H1 (cell line): ENCODE results near the gene EXTL1. TPM values are rescaled to one million over a fixed set of nuclear protein-coding genes. Genes with fewer than 3 reads are reported as not detected.

Experiments
- CTCF ChIA-PET: fragments of 300-600 bp; sonication (Branson Sonifier 250); formaldehyde crosslinking; loops from one replicate; lab custom pipeline; 2021; ENCODE audit not compliant: partially characterized antibody; lab: Charles Lee
- POLR2A ChIA-PET: fragments of 300-600 bp; sonication (Branson Sonifier 250); formaldehyde crosslinking; loops from one replicate; lab custom pipeline; 2021; ENCODE audit warnings: inconsistent platforms; ENCODE audit not compliant: partially characterized antibody; lab: Charles Lee
- DNase-seq, 2 experiments: peaks; one replicate each; pipeline versions ENCODE4 v3.0.0 to v3.0.0-alpha.2; 2010 to 2022; ENCODE audit warnings: low spot score in 2 of 2, low read depth in 1 of 2, mixed read lengths in 1 of 2
- FAIRE-seq: peaks from 2 replicates; lab custom pipeline; 2011; peaks lifted over from hg19 to GRCh38; lab: Jason Lieb, UNC
- H2AFZ ChIP-seq: 2 replicates; pipeline ENCODE4 v1.8.1; 2012; ENCODE audit warnings: low read length, inconsistent platforms
- H2AK5ac ChIP-seq: 2 replicates; pipeline ENCODE4 v1.6.1; 2013; ENCODE audit warnings: low read depth, low read length
- H2BK120ac ChIP-seq: replicated peaks from 2 replicates; pipeline ENCODE3; 2013; ENCODE audit warnings: low read depth, low read length, inconsistent platforms
- H2BK12ac ChIP-seq: 2 replicates; pipeline ENCODE4 v1.6.1; 2013; ENCODE audit warnings: low read depth, low read length
- H2BK15ac ChIP-seq: 2 replicates; pipeline ENCODE4 v1.6.1; 2013; ENCODE audit warnings: low read length
- H2BK20ac ChIP-seq: 2 replicates; pipeline ENCODE4 v1.6.1; 2013; ENCODE audit warnings: low read length
- H2BK5ac ChIP-seq: 2 replicates; pipeline ENCODE4 v1.6.1; 2013; ENCODE audit warnings: low read depth, low read length
- H3K14ac ChIP-seq: 2 replicates; pipeline ENCODE4 v1.6.1; 2013; ENCODE audit warnings: inconsistent platforms; ENCODE audit not compliant: insufficient read length
- H3K18ac ChIP-seq: 2 replicates; pipeline ENCODE4 v1.6.1; 2013; ENCODE audit warnings: low read length; ENCODE audit errors: extremely low read depth
- H3K23ac ChIP-seq: 2 replicates; pipeline ENCODE4 v1.6.1; 2013; ENCODE audit warnings: inconsistent platforms; ENCODE audit not compliant: insufficient read length
- H3K23me2 ChIP-seq: 2 replicates; pipeline ENCODE4 v1.6.1; 2013; ENCODE audit warnings: low read depth, low read length
- H3K27ac ChIP-seq: 2 replicates; pipeline ENCODE4 v1.6.1; 2011; ENCODE audit warnings: low read depth, low read length, inconsistent platforms
- H3K27me3 ChIP-seq, 4 experiments: replicated peaks in 1 of 4; 1 replicate in 1 of 4; 2 replicates in 3 of 4; pipeline versions ENCODE4 v1.6.1 to v1.8.1; 2011 to 2013; ENCODE audit warnings: low read length in 3 of 4, mild to moderate bottlenecking in 3 of 4, inconsistent platforms in 2 of 4, mixed read lengths in 2 of 4, moderate library complexity in 1 of 4; ENCODE audit not compliant: control insufficient read depth in 3 of 4, insufficient read depth in 3 of 4; ENCODE audit errors: extremely low read depth in 1 of 4
- H3K36me3 ChIP-seq, 4 experiments: 2 replicates each; pipeline versions ENCODE4 v1.6.1 to v1.8.1; 2011 to 2013; ENCODE audit warnings: mild to moderate bottlenecking in 4 of 4, low read length in 3 of 4, moderate library complexity in 2 of 4, control low read depth in 1 of 4, inconsistent platforms in 1 of 4; ENCODE audit not compliant: insufficient read depth in 4 of 4, control insufficient read depth in 2 of 4
- H3K4ac ChIP-seq: replicated peaks from 2 replicates; pipeline ENCODE3; 2013; ENCODE audit warnings: low read length, low read depth, mixed read lengths, inconsistent platforms; ENCODE audit not compliant: insufficient read length
- H3K4me1 ChIP-seq, 4 experiments: replicated peaks in 1 of 4; 1 replicate in 1 of 4; 2 replicates in 3 of 4; pipeline versions ENCODE4 v1.6.1 to v1.8.1; 2011 to 2013; ENCODE audit warnings: low read length in 3 of 4, inconsistent platforms in 2 of 4, mixed read lengths in 1 of 4; ENCODE audit not compliant: insufficient read depth in 4 of 4, control insufficient read depth in 3 of 4
- H3K4me2 ChIP-seq, 2 experiments: 2 replicates each; pipeline versions ENCODE4 v1.6.1 to v1.8.1; 2011 to 2013; ENCODE audit warnings: low read depth in 2 of 2, low read length in 2 of 2, control low read depth in 1 of 2, inconsistent platforms in 1 of 2, mild to moderate bottlenecking in 1 of 2; ENCODE audit not compliant: insufficient read depth in 1 of 2
- H3K4me3 ChIP-seq, 4 experiments: fragments of 200-600, 300-600 bp in 1 of 4; sonication (generic), shearing (Covaris generic), sonication (Bioruptor Twin) in 1 of 4; 2 replicates each; pipeline versions ENCODE4 v1.5.1 to v1.8.1; 2011 to 2016; ENCODE audit warnings: low read length in 4 of 4, low read depth in 3 of 4, control low read depth in 2 of 4, inconsistent platforms in 2 of 4, mild to moderate bottlenecking in 2 of 4, mixed read lengths in 1 of 4, moderate library complexity in 1 of 4; ENCODE audit not compliant: insufficient read depth in 2 of 4; ENCODE audit errors: extremely low read depth in 1 of 4
- H3K56ac ChIP-seq: replicated peaks from 2 replicates; pipeline ENCODE3; 2013; ENCODE audit warnings: low read depth, mild to moderate bottlenecking, mixed read lengths, low read length, inconsistent platforms; ENCODE audit not compliant: insufficient read length
- H3K79me1 ChIP-seq: 2 replicates; pipeline ENCODE4 v1.6.1; 2013; ENCODE audit warnings: low read depth, low read length, control low read depth
- H3K79me2 ChIP-seq, 2 experiments: 2 replicates each; pipeline versions ENCODE4 v1.6.1 to v1.8.1; 2012 to 2013; ENCODE audit warnings: low read length in 2 of 2, mild to moderate bottlenecking in 2 of 2, inconsistent platforms in 1 of 2; ENCODE audit not compliant: insufficient read depth in 2 of 2, control insufficient read depth in 1 of 2
- H3K9ac ChIP-seq, 4 experiments: replicated peaks in 1 of 4; 1 replicate in 1 of 4; 2 replicates in 3 of 4; pipeline versions ENCODE4 v1.6.1 to v1.8.1; 2011 to 2013; ENCODE audit warnings: low read depth in 3 of 4, low read length in 3 of 4, control low read depth in 2 of 4, mild to moderate bottlenecking in 2 of 4, moderate library complexity in 2 of 4, inconsistent platforms in 1 of 4; ENCODE audit errors: extremely low read depth in 1 of 4
- H3K9me3 ChIP-seq, 2 experiments: 2 replicates each; pipeline versions ENCODE4 v1.6.1 to v1.8.1; 2012 to 2013; ENCODE audit warnings: mild to moderate bottlenecking in 2 of 2, moderate library complexity in 2 of 2, control low read depth in 1 of 2, inconsistent platforms in 1 of 2, low read depth in 1 of 2, low read length in 1 of 2, mixed read lengths in 1 of 2; ENCODE audit not compliant: insufficient read depth in 2 of 2
- H4K20me1 ChIP-seq, 2 experiments: replicated peaks in 1 of 2; 2 replicates each; pipeline versions ENCODE3 to v1.8.1; 2011 to 2013; ENCODE audit warnings: inconsistent platforms in 2 of 2, low read length in 2 of 2, mild to moderate bottlenecking in 1 of 2; ENCODE audit not compliant: insufficient read depth in 2 of 2, control insufficient read depth in 1 of 2
- H4K5ac ChIP-seq: 2 replicates; pipeline ENCODE4 v1.6.1; 2013; ENCODE audit warnings: low read length, low read depth, mixed read lengths, inconsistent platforms; ENCODE audit not compliant: insufficient read length
- H4K8ac ChIP-seq: 2 replicates; pipeline ENCODE4 v1.8.0; 2013; ENCODE audit warnings: mild to moderate bottlenecking, moderate library complexity, low read length, inconsistent platforms; ENCODE audit not compliant: insufficient read depth; ENCODE audit errors: extremely low read depth
- H4K91ac ChIP-seq: replicated peaks from 2 replicates; pipeline ENCODE3; 2013; ENCODE audit warnings: low read length, mixed read lengths, inconsistent platforms; ENCODE audit not compliant: insufficient read length
- CREB1 ChIP-seq: IDR thresholded peaks from 2 replicates; pipeline ENCODE4 v1.6.1; 2012; ENCODE audit warnings: inconsistent platforms
- POLR2AphosphoS5 ChIP-seq: IDR thresholded peaks from 2 replicates; pipeline ENCODE4 v1.6.1; 2011; ENCODE audit warnings: low read depth, low read length
- RFX5 ChIP-seq: IDR thresholded peaks from 2 replicates; pipeline ENCODE4 v1.6.1; 2011; ENCODE audit warnings: low read depth, low read length, improper control_type of control experiment, borderline replicate concordance
- TEAD4 ChIP-seq: IDR thresholded peaks from 2 replicates; pipeline ENCODE4 v1.6.1; 2012; ENCODE audit warnings: low read depth, low read length, inconsistent platforms, mixed read lengths
- WGBS, 2 experiments: shearing (Covaris generic) in 1 of 2; methylation state at CpG; one replicate each; pipeline versions ENCODE4 v1.1.6 to v1.1.7; 2013 to 2015; ENCODE audit warnings: low lambda C conversion rate in 2 of 2, mixed read lengths in 2 of 2, inconsistent platforms in 1 of 2, low coverage in 1 of 2, missing lambda C conversion rate in 1 of 2; ENCODE audit not compliant: insufficient replicate concordance in 2 of 2, insufficient coverage in 1 of 2, insufficient read length in 1 of 2; ENCODE audit errors: extremely low coverage in 1 of 2, missing lambda C conversion rate in 1 of 2; 5-methylcytosine and 5-hydroxymethylcytosine counted together
- polyA plus RNA-seq, 7 experiments: library from polyadenylated mRNA; depleted of rRNA in 3 of 7; stranded (reverse) in 5 of 7; unstranded in 2 of 7; fragments of >200 nt in 5 of 7; fragments of 200-250 nt in 2 of 7; gene quantifications; 1 replicate in 5 of 7; 2 replicates in 1 of 7; 4 replicates in 1 of 7; pipeline versions ENCODE4 v1.2.1 to v1.2.3, GENCODE V29; 2011 to 2013; ENCODE audit warnings: missing spikeins in 2 of 7, mixed read lengths in 2 of 7
- total RNA-seq: library from RNA; stranded (reverse); fragmentation: NEBNext Ultra II Directional; extraction: Animal tissue kit (Norgen Biotek cat#: 25700); gene quantifications from 2 replicates; pipeline ENCODE4 v1.2.1, GENCODE V29; 2021

Gene EXTL1
- total and polyA plus RNA-seq, 2 of the 8 experiments (the other 6 are each of a cell fraction or from before 2014, with no cell fraction given), result 0.89 to 1.2 TPM

DNA sequence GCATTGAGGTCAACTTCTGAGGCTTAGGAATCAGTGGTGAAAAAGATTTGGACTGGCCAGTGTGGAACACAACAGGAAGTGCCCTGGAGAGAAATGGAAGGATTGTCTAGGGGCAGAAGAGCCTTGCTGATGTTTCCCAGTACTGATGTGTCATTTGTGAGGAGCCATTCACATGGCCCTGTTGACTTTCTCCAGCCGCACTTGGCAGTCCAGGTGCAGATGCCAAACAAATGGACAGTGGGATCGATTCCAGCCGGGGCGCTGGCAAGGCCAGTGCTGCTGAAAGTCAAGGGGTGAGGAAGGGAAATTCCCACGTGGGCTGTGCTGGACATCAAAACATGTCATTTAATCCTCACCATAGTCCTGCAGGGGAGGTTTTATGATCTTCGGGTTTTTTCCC, 50.7 kb downstream of the EXTL1 start:
- H3K23ac ChIP-seq, result no peak overlapping the region
- 92% methylated on average over 6 of the region's 6 CpGs; no CpG with 5 or more reads in 1 of the 2 experiments for WGBS, 2 experiments
- H3K9ac ChIP-seq, result no peak overlapping the region
- no peak overlapping the region for H4K8ac ChIP-seq
- no peaks in the 10 kb centered on the region for H3K9me3 ChIP-seq
- no peaks in the 10 kb centered on the region for H3K27me3 ChIP-seq
- H3K4ac ChIP-seq, result no peak overlapping the region
- H2BK15ac ChIP-seq, result no peak overlapping the region
- H3K18ac ChIP-seq, result no peak overlapping the region
- no peak overlapping the region for H4K5ac ChIP-seq
- H3K36me3 ChIP-seq, result no peaks in the 10 kb centered on the region
- H3K56ac ChIP-seq, result no peak overlapping the region
- H2BK5ac ChIP-seq, result no peak overlapping the region
- H3K4me2 ChIP-seq, result no peak overlapping the region
- ChIA-PET POLR2A (no interaction called here), CTCF (interaction anchor here (0.7 to 4.9 kb wide), 4 partner anchors 10 to 32 kb away, joined by 4 to 23 read pairs (median 7); no protein-coding TSS in a partner anchor)
- H2AFZ ChIP-seq, result no peak overlapping the region
- H3K4me3 ChIP-seq, result no peak overlapping the region
- H3K23me2 ChIP-seq, result no peaks in the 10 kb centered on the region
- H2BK20ac ChIP-seq, result no peak overlapping the region
- H2AK5ac ChIP-seq, result no peak overlapping the region
- H4K20me1 ChIP-seq, result no peaks in the 10 kb centered on the region
- no peak overlapping the region for H2BK120ac ChIP-seq
- H3K27ac ChIP-seq, result no peak overlapping the region
- no peak for DNase-seq
- FAIRE-seq, result no peak
- H4K91ac ChIP-seq, result no peak overlapping the region
- H3K79me1 ChIP-seq, result no peaks in the 10 kb centered on the region
- no peak overlapping the region for H2BK12ac ChIP-seq
- no peaks in the 10 kb centered on the region for H3K4me1 ChIP-seq
- H3K14ac ChIP-seq, result no peak overlapping the region
- H3K79me2 ChIP-seq, result no peaks in the 10 kb centered on the region
- TF ChIP-seq RFX5 (no peak), TEAD4 (no peak), CREB1 (no peak), POLR2AphosphoS5 (no peak)
